GM12878 (cell line): ENCODE data around the gene ELL. TPM values are rescaled to one million over a fixed set of nuclear protein-coding genes. Genes with fewer than 3 reads are reported as not detected.

Source experiments
- ATAC-seq: fragments of 200-7000 bp; cut with Tn5 transposase; 3 replicates; pipeline ENCODE4 v1.9.1; 2020; ENCODE audit warnings: mild to moderate bottlenecking, moderate library complexity
- BruUV-seq: library from RNA; stranded (reverse); fragments of 400-500 nt; replicated peaks from 2 replicates; lab custom pipeline; 2021; lab: Mats Ljungman, UMichigan
- CTCF ChIA-PET: fragments of 300-600 bp; sonication (Branson Sonifier 250); formaldehyde crosslinking; extraction: SDS; loops from one replicate; lab custom pipeline; 2021; ENCODE audit warnings: inconsistent platforms; lab: Yijun Ruan, JAX
- POLR2A ChIA-PET: fragments of 350-600 bp; formaldehyde crosslinking; extraction: SDS; loops from one replicate; lab custom pipeline; 2021; ENCODE audit warnings: inconsistent platforms; lab: Charles Lee
- RAD21 ChIA-PET: fragments of 300-600 bp; sonication (Branson Sonifier 250); formaldehyde crosslinking; loops from one replicate; lab custom pipeline; 2023; ENCODE audit warnings: antibody characterized with exemption; ENCODE audit not compliant: unreplicated experiment; lab: Charles Lee
- SMC1A ChIA-PET: fragments of 300-600 bp; sonication (Branson Sonifier 250); formaldehyde crosslinking; loops from one replicate; lab custom pipeline; 2023; ENCODE audit not compliant: unreplicated experiment, uncharacterized antibody; lab: Charles Lee
- DNase-seq: peaks from one replicate; pipeline ENCODE4 v3.0.0-alpha.2; 2011; ENCODE audit warnings: low read depth, low spot score
- FAIRE-seq: peaks from 3 replicates; lab custom pipeline; 2011; peaks lifted over from hg19 to GRCh38; lab: Jason Lieb, UNC
- H2AFZ ChIP-seq: 2 replicates; pipeline ENCODE4 v1.6.0; 2011; ENCODE audit warnings: low read depth, low read length, control low read depth; ENCODE audit not compliant: control insufficient read depth
- H3K27ac ChIP-seq: 2 replicates; pipeline ENCODE4 v1.5.1; 2011; ENCODE audit warnings: control low read depth; ENCODE audit not compliant: control insufficient read depth, insufficient read depth
- H3K27me3 ChIP-seq, 2 experiments: replicated peaks in 1 of 2; 2 replicates each; pipeline versions ENCODE4 v1.6.0 to v1.6.1; 2011; ENCODE audit warnings: low read length in 1 of 2; ENCODE audit not compliant: control insufficient read depth in 2 of 2, insufficient read depth in 2 of 2
- H3K36me3 ChIP-seq, 2 experiments: 2 replicates each; pipeline ENCODE4 v1.5.1; 2011; ENCODE audit warnings: low read length in 1 of 2; ENCODE audit not compliant: control insufficient read depth in 2 of 2, insufficient read depth in 2 of 2
- H3K4me1 ChIP-seq: 2 replicates; pipeline ENCODE4 v1.6.1; 2011; ENCODE audit warnings: mild to moderate bottlenecking, low read length, moderate library complexity, mixed read lengths; ENCODE audit not compliant: control insufficient read depth, insufficient read depth
- H3K4me2 ChIP-seq: 2 replicates; pipeline ENCODE4 v1.6.0; 2011; ENCODE audit warnings: control low read depth; ENCODE audit not compliant: control insufficient read depth, insufficient read depth
- H3K4me3 ChIP-seq: fragments of 200-600 bp; sonication (generic); 2 replicates; pipeline ENCODE4 v1.5.1; 2016
- H3K79me2 ChIP-seq: 2 replicates; pipeline ENCODE4 v1.6.0; 2011; ENCODE audit warnings: low read length; ENCODE audit not compliant: control insufficient read depth, insufficient read depth
- H3K9ac ChIP-seq: 2 replicates; pipeline ENCODE4 v1.8.0; 2011; ENCODE audit warnings: low read length, control low read depth, mixed read lengths; ENCODE audit not compliant: control insufficient read depth, insufficient read depth
- H3K9me3 ChIP-seq: replicated peaks from 3 replicates; pipeline ENCODE4 v1.5.1; 2011; ENCODE audit warnings: mild to moderate bottlenecking, low read length; ENCODE audit not compliant: control insufficient read depth, insufficient read depth
- H4K20me1 ChIP-seq: 2 replicates; pipeline ENCODE4 v1.6.0; 2011; ENCODE audit not compliant: control insufficient read depth, insufficient read depth
- ATF7 ChIP-seq: fragments of 450-650 bp; IDR thresholded peaks from 2 replicates; pipeline ENCODE4 v1.6.1; 2016; ENCODE audit warnings: low read depth, mild to moderate bottlenecking
- CREB1 ChIP-seq: IDR thresholded peaks from 2 replicates; pipeline ENCODE4 v1.6.1; 2012; ENCODE audit warnings: low read depth, mild to moderate bottlenecking, inconsistent platforms
- CTCF ChIP-seq, 3 experiments: IDR thresholded peaks in 2 of 3; conservative IDR thresholded peaks in 1 of 3; 2 replicates each; pipeline ENCODE4 v1.5.1; 2011; ENCODE audit warnings: low read depth in 3 of 3, low read length in 3 of 3, mild to moderate bottlenecking in 3 of 3, control low read depth in 2 of 3, moderate library complexity in 2 of 3, inconsistent platforms in 1 of 3, mixed read lengths in 1 of 3; ENCODE audit not compliant: control insufficient read depth in 2 of 3, insufficient read depth in 1 of 3; ENCODE audit errors: extremely low read depth in 1 of 3
- DPF2 ChIP-seq: fragments of 450-650 bp; IDR thresholded peaks from 2 replicates; pipeline ENCODE4 v1.6.1; 2017; ENCODE audit warnings: mild to moderate bottlenecking
- MTA2 ChIP-seq: fragments of 450-650 bp; IDR thresholded peaks from 2 replicates; pipeline ENCODE4 v1.6.1; 2016; ENCODE audit warnings: low read depth, mild to moderate bottlenecking, moderate library complexity
- MXI1 ChIP-seq: fragments of 150-350 bp; IDR thresholded peaks from 2 replicates; pipeline ENCODE4 v1.6.1; 2011; ENCODE audit warnings: low read depth, mild to moderate bottlenecking, inconsistent platforms, low read length, improper control_type of control experiment
- PAX5 ChIP-seq: IDR thresholded peaks from 2 replicates; pipeline ENCODE4 v1.6.1; 2011; ENCODE audit warnings: low read depth, low read length, borderline replicate concordance
- RAD21 ChIP-seq: IDR thresholded peaks from 2 replicates; pipeline ENCODE4 v1.6.1; 2011; ENCODE audit warnings: mild to moderate bottlenecking, low read depth, low read length, moderate library complexity; ENCODE audit not compliant: insufficient read depth
- RCOR1 ChIP-seq: conservative IDR thresholded peaks from 2 replicates; pipeline ENCODE4 v1.6.1; 2012; ENCODE audit warnings: low read depth, low read length, improper control_type of control experiment
- RELB ChIP-seq: fragments of 450-650 bp; IDR thresholded peaks from 2 replicates; pipeline ENCODE4 v1.6.1; 2017; ENCODE audit warnings: low read depth, mild to moderate bottlenecking, moderate library complexity
- RUNX3 ChIP-seq: IDR thresholded peaks from 2 replicates; pipeline ENCODE4 v1.6.1; 2012; ENCODE audit warnings: low read length, inconsistent platforms
- SIN3A ChIP-seq: IDR thresholded peaks from 2 replicates; pipeline ENCODE4 v1.6.1; 2012; ENCODE audit warnings: low read depth, low read length, improper control_type of control experiment
- WRNIP1 ChIP-seq: IDR thresholded peaks from 2 replicates; pipeline ENCODE4 v1.6.1; 2011; ENCODE audit warnings: low read depth, low read length, improper control_type of control experiment, borderline replicate concordance
- ZBED1 ChIP-seq: IDR thresholded peaks from 2 replicates; pipeline ENCODE4 v1.6.1; 2016; ENCODE audit warnings: borderline replicate concordance
- ZNF384 ChIP-seq: IDR thresholded peaks from 2 replicates; pipeline ENCODE4 v1.6.1; 2012; ENCODE audit warnings: low read depth, mild to moderate bottlenecking, low read length, improper control_type of control experiment, borderline replicate concordance
- WGBS: methylation state at CpG from one replicate; pipeline ENCODE4 v1.1.6; 2016; ENCODE audit warnings: low lambda C conversion rate; ENCODE audit not compliant: insufficient replicate concordance, insufficient coverage; ENCODE audit errors: missing lambda C conversion rate; 5-methylcytosine and 5-hydroxymethylcytosine counted together
- in situ Hi-C: fragments of 300-500 bp; cut with MboI; formaldehyde crosslinking; loops from 9 replicates; pipeline ENCODE4 v1.14.3; 2018; ENCODE audit warnings: mixed read lengths
- intact Hi-C: fragments of 100-400 bp; cut with micrococcal nuclease; formaldehyde crosslinking; loops from one replicate; pipeline ENCODE4 v1.14.2; 2022; ENCODE audit not compliant: unreplicated experiment
- polyA plus RNA-seq, 11 experiments: library from polyadenylated mRNA; depleted of rRNA in 4 of 11; unstranded in 6 of 11; stranded (reverse) in 5 of 11; fragments of >200 nt; fragmentation: Nextera tagmentation in 4 of 11; fragmentation: Illumina TruSeq in 1 of 11; extraction: Ambion mirVana in 4 of 11; extraction: Trizol in 1 of 11; gene quantifications; 1 replicate in 1 of 11; 2 replicates in 10 of 11; pipeline versions ENCODE4 v1.2.1 to v1.2.3, GENCODE V29; 2011 to 2016; ENCODE audit warnings: inconsistent platforms in 2 of 11, missing spikeins in 2 of 11, low read depth in 1 of 11
- total RNA-seq, 4 experiments: library from RNA; depleted of rRNA in 3 of 4; stranded (reverse); fragments of >200 nt in 3 of 4; fragmentation: Illumina TruSeq in 1 of 4; extraction: Trizol in 1 of 4; gene quantifications; 2 replicates each; pipeline versions ENCODE4 v1.2.1 to v1.2.3, GENCODE V29; 2013 to 2021

Gene ELL
- total and polyA plus RNA-seq, 10 of the 15 experiments (the other 5 are each of a cell fraction or from before 2014, with no cell fraction given), result 0.91 to 25.0 (median 9.1) TPM

GRCh38 chr19:18520848-18521691 is 800 bp downstream of the ELL start (continued):
- no peak for TF ChIP-seq ZBED1
- no peak for TF ChIP-seq DPF2

GRCh38 chr19:18519962-18520847 is 1.7 kb downstream of the ELL start:
- intact Hi-C loops (no loop called here), in situ Hi-C loops (no loop called here)
- ATAC-seq (peak; percentile 51), DNase-seq (no peak), FAIRE-seq (peak; percentile 95)
- ChIA-PET CTCF (interaction anchor here (0.7 to 6.5 kb wide), 29 partner anchors 8 to 398 kb away, joined by 3 to 64 read pairs (median 6); partner anchors contain the start of genes FKBP8, KXD1, REX1BD and UBA52), SMC1A (interaction anchor here (0.5 to 5.4 kb wide), 15 partner anchors 15 to 614 kb away, joined by 3 to 24 read pairs (median 4); partner anchors contain the start of genes KXD1, REX1BD and UBA52), RAD21 (interaction anchor here (0.9 to 5.1 kb wide), 18 partner anchors 18 to 329 kb away, joined by 3 to 35 read pairs (median 4); partner anchors contain the start of genes KXD1, REX1BD, UBA52 and UPF1), POLR2A (interaction anchor here (0.6 to 4.7 kb wide), 10 partner anchors 22 to 733 kb away, joined by 3 to 48 read pairs (median 6); partner anchors contain the start of genes KXD1, REX1BD and UBA52)
- H4K20me1 ChIP-seq, result peaks cover 4% of the 10 kb centered on the region; the same call in 1 of the 2 replicates
- no TSS peak for BruUV-seq
- peak overlapping the region; percentile 98 for H3K4me3 ChIP-seq
- no peaks in the 10 kb centered on the region; a peak in 2 of 4 replicates for H3K36me3 ChIP-seq
- peaks cover 8% of the 10 kb centered on the region for H3K4me1 ChIP-seq
- peaks cover 64% of the 10 kb centered on the region for H3K79me2 ChIP-seq
- peak overlapping the region; percentile 69 for H2AFZ ChIP-seq
- H3K27ac ChIP-seq, result peak overlapping the region; percentile 89
- no peaks in the 10 kb centered on the region for H3K9me3 ChIP-seq
- 16% methylated on average over 17 of the region's 22 CpGs for WGBS
- peak overlapping the region; percentile 95 for H3K4me2 ChIP-seq
- H3K9ac ChIP-seq, result peak overlapping the region; percentile 92
- no peaks in the 10 kb centered on the region for H3K27me3 ChIP-seq
- TF ChIP-seq CTCF (IDR thresholded peaks at IDR 0.05 in 2 of 3, conservative IDR thresholded peaks at IDR 0.05 in 1 of 3; ENCODE audit: control insufficient read depth in 2 of 3, extremely low read depth in 1 of 3, insufficient read depth in 1 of 3, low read depth in 3 of 3, low read length in 3 of 3), result peak; percentile 83 to 91 (median 90)
- TF ChIP-seq MTA2, result 0 out of 2 replicates have a peak, but pooled peaks have one; percentile 16
- no peak for TF ChIP-seq ZBED1
- peak; percentile 68 for TF ChIP-seq RELB
- TF ChIP-seq MXI1, result peak; percentile 40; the same call in 1 of the 2 replicates
- TF ChIP-seq PAX5, result 0 out of 2 replicates have a peak, but pooled peaks have one; percentile 54
- peak; percentile 83; the same call in 1 of the 2 replicates for TF ChIP-seq SIN3A
- no peak for TF ChIP-seq CREB1
- 0 out of 2 replicates have a peak, but pooled peaks have one; percentile 76 for TF ChIP-seq RCOR1
- TF ChIP-seq RUNX3, result peak; percentile 23; the same call in 1 of the 2 replicates
- peak; percentile 62 for TF ChIP-seq ZNF384
- peak; percentile 65 for TF ChIP-seq RAD21
- 0 out of 2 replicates have a peak, but pooled peaks have one; percentile 12 for TF ChIP-seq ATF7
- TF ChIP-seq WRNIP1, result 0 out of 2 replicates have a peak, but pooled peaks have one; percentile 42
